AG04450 (cell line): ENCODE data around the gene RARG. TPM values are rescaled to one million over a fixed set of nuclear protein-coding genes. Genes with fewer than 3 reads are reported as not detected.

Experiments used
- CTCF ChIA-PET: fragments of 300-600, 350-600 bp; formaldehyde crosslinking; extraction: SDS; loops from one replicate; lab custom pipeline; 2022; ENCODE audit warnings: antibody characterized with exemption, inconsistent platforms; lab: Charles Lee
- POLR2A ChIA-PET: fragments of 350-600 bp; formaldehyde crosslinking; extraction: SDS; loops from one replicate; lab custom pipeline; 2021; ENCODE audit warnings: antibody characterized with exemption, inconsistent platforms; lab: Yijun Ruan, JAX
- DNase-seq: peaks from one replicate; pipeline ENCODE4 v3.0.0-alpha.2; 2011; ENCODE audit warnings: low read depth, low spot score
- H3K27ac ChIP-seq: one replicate; pipeline ENCODE4 v1.5.1; 2012; ENCODE audit warnings: low read depth, low read length, control low read depth
- H3K27me3 ChIP-seq: one replicate; pipeline ENCODE4 v1.6.0; 2012; ENCODE audit warnings: low read length; ENCODE audit not compliant: control insufficient read depth, insufficient read depth
- H3K4me3 ChIP-seq: 2 replicates; pipeline ENCODE4 v1.5.1; 2011; ENCODE audit warnings: mild to moderate bottlenecking, low read depth, low read length, control low read depth
- H3K9me3 ChIP-seq: 2 replicates; pipeline ENCODE4 v1.5.1; 2012; ENCODE audit warnings: low read length; ENCODE audit not compliant: control insufficient read depth, insufficient read depth
- CTCF ChIP-seq: IDR thresholded peaks from 2 replicates; pipeline ENCODE4 v1.5.1; 2011; ENCODE audit warnings: low read depth, low read length, control low read depth, inconsistent platforms
- polyA plus RNA-seq: library from polyadenylated mRNA; depleted of rRNA; stranded (reverse); fragments of >200 nt; gene quantifications from 2 replicates; pipeline ENCODE4 v1.2.3, GENCODE V29; 2011

RARG gene
- polyA plus RNA-seq, 1 experiment: 20.1 TPM

- H3K4me3 ChIP-seq: peak overlapping the region; percentile 78
Measured at GRCh38 chr12:53182903-53183302, 49.1 kb downstream of the RARG start.

GRCh38 chr12:53181935-53182334 lies 50.1 kb downstream of the RARG start:
- H3K4me3 ChIP-seq: peak overlapping the region; percentile 78
- no peaks in the 10 kb centered on the region for H3K27me3 ChIP-seq
- no peak for DNase-seq
- ChIA-PET POLR2A (interaction anchor here (1.3 to 2.4 kb wide), 2 partner anchors 113 to 116 kb away, joined by 4 to 9 read pairs; partner anchors contain the start of gene PFDN5), CTCF (interaction anchor here (0.9 to 3.0 kb wide), 9 partner anchors 7 to 170 kb away, joined by 3 to 26 read pairs (median 4); no protein-coding TSS in a partner anchor)
- no peak for TF ChIP-seq CTCF
- H3K9me3 ChIP-seq: no peaks in the 10 kb centered on the region
- H3K27ac ChIP-seq: peak overlapping the region; percentile 39

More at GRCh38 chr12:53182903-53183302, 49.1 kb downstream of the RARG start:
- no peak for TF ChIP-seq CTCF
- Histone ChIP-seq H3K9me3 (no peaks in the 10 kb centered on the region), H3K27me3 (no peaks in the 10 kb centered on the region), H3K27ac (no peak overlapping the region)
- ChIA-PET CTCF (interaction anchor here (0.9 to 3.0 kb wide), 6 partner anchors 12 to 169 kb away, joined by 3 to 26 read pairs (median 4); no protein-coding TSS in a partner anchor), POLR2A (interaction anchor here (0.9 kb wide), 1 partner anchor 135 kb away, joined by 3 read pairs; no protein-coding TSS in a partner anchor)
- DNase-seq: no peak

- peak overlapping the region; percentile 83 for H3K27ac ChIP-seq
- CTCF ChIA-PET: interaction anchor here (0.9 to 3.0 kb wide), 11 partner anchors 8 to 164 kb away, joined by 3 to 26 read pairs (median 5); partner anchors contain the start of gene AAAS
- POLR2A ChIA-PET: interaction anchor here (0.6 to 2.4 kb wide), 17 partner anchors 8 to 320 kb away, joined by 3 to 16 read pairs (median 4); partner anchors contain the start of genes MYG1, PFDN5, SPRYD3 and TARBP2
- no peaks in the 10 kb centered on the region for H3K9me3 ChIP-seq
- no peak for TF ChIP-seq CTCF
- peak overlapping the region; percentile 78 for H3K4me3 ChIP-seq
- DNase-seq: no peak
- H3K27me3 ChIP-seq: no peaks in the 10 kb centered on the region
Measured at GRCh38 chr12:53180931-53181645, 50.9 kb downstream of the RARG start.

GRCh38 chr12:53180220-53180930 lies 51.6 kb downstream of the RARG start, which contains the start of the genes CSAD and ZNF740:
TSS of gene CSAD (minus strand) at chr12:53180925. CDS start at chr12:53173470, 7,455 bp downstream.
TSS of gene ZNF740 (plus strand) at chr12:53180722. CDS start at chr12:53181984, 1,262 bp downstream.
- DNase-seq: peak; percentile 94
- peak within 1 kb of the TSS; percentile 95 for H3K27ac ChIP-seq
- no peak for TF ChIP-seq CTCF
- peak within 1 kb of the TSS; percentile 78 for H3K4me3 ChIP-seq
- H3K27me3 ChIP-seq: no peaks in the 10 kb centered on the region
- ChIA-PET POLR2A (interaction anchor here (0.6 to 2.4 kb wide), 20 partner anchors 8 to 325 kb away, joined by 3 to 16 read pairs (median 4); partner anchors contain the start of genes PFDN5 and SPRYD3), CTCF (interaction anchor here (0.6 to 3.0 kb wide), 11 partner anchors 9 to 312 kb away, joined by 3 to 26 read pairs (median 5); partner anchors contain the start of gene AAAS)
- H3K9me3 ChIP-seq: no peaks in the 10 kb centered on the region
